ENCODE data around the gene PAX2. TPM values are rescaled to one million over a fixed set of nuclear protein-coding genes. Genes with fewer than 3 reads are reported as not detected.

PAX2 gene
- total RNA-seq, 1 experiment from 2014 or later = 0.09 TPM

- ATAC-seq (no peak), DNase-seq (ENCODE audit: low spot score) (no peak)
- ChIA-PET POLR2A (no interaction called here), CTCF (interaction anchor here (0.6 kb wide), 1 partner anchor 71 kb away, joined by 4 read pairs; no protein-coding TSS in a partner anchor)
- Mint-ChIP-seq H3K27me3 (ENCODE audit: low read depth) (peaks cover 22% of the 10 kb centered on the region), H3K36me3 (no peaks in the 10 kb centered on the region), H3K4me3 (no peak overlapping the region), H3K27ac (no peak overlapping the region), H3K4me1 (peaks cover 24% of the 10 kb centered on the region), H3K9me3 (no peaks in the 10 kb centered on the region; the same call in 1 of the 2 replicates)
- no peak for TF ChIP-seq RORB (CRISPR knock-in tag; IDR thresholded peaks at IDR 0.05)
- no peak for TF ChIP-seq ZNF396 (CRISPR knock-in tag; IDR thresholded peaks at IDR 0.05; ENCODE audit: borderline replicate concordance)
- TF ChIP-seq FOXK1 (CRISPR knock-in tag; IDR thresholded peaks at IDR 0.05) = no peak
- TF ChIP-seq ZNF425 (CRISPR knock-in tag; conservative IDR thresholded peaks at IDR 0.05) = no peak
- TF ChIP-seq EMX1 (CRISPR knock-in tag; IDR thresholded peaks at IDR 0.05) = no peak
- TF ChIP-seq ERG (CRISPR knock-in tag; IDR thresholded peaks at IDR 0.05) = no peak
- no peak for TF ChIP-seq OVOL2 (CRISPR knock-in tag; IDR thresholded peaks at IDR 0.05; ENCODE audit: borderline replicate concordance)
- no peak for TF ChIP-seq ZNF532 (CRISPR knock-in tag; IDR thresholded peaks at IDR 0.05; ENCODE audit: borderline replicate concordance)
- no peak for TF ChIP-seq CDX4 (CRISPR knock-in tag; IDR thresholded peaks at IDR 0.05; ENCODE audit: borderline replicate concordance)
- TF ChIP-seq SP1 (CRISPR knock-in tag; conservative IDR thresholded peaks at IDR 0.05) = no peak
- TF ChIP-seq E2F1 (CRISPR knock-in tag; IDR thresholded peaks at IDR 0.05) = no peak
- TF ChIP-seq NR1H2 (CRISPR knock-in tag; IDR thresholded peaks at IDR 0.05) = no peak
- TF ChIP-seq ELF4 (CRISPR knock-in tag; IDR thresholded peaks at IDR 0.05; ENCODE audit: low read depth) = no peak
- TF ChIP-seq GABPB1 (CRISPR knock-in tag; IDR thresholded peaks at IDR 0.05) = no peak
Observed at GRCh38 chr10:100784126-100784525, 38.7 kb downstream of the PAX2 start.

GRCh38 chr10:100786591-100786990 is 41.2 kb downstream of the PAX2 start:
- Mint-ChIP-seq H3K27ac (no peak overlapping the region), H3K4me3 (no peak overlapping the region), H3K27me3 (ENCODE audit: low read depth) (peaks cover 11% of the 10 kb centered on the region; the same call in 1 of the 2 replicates)
- TF ChIP-seq ZNF425 (CRISPR knock-in tag; conservative IDR thresholded peaks at IDR 0.05) (no peak), NR1H2 (CRISPR knock-in tag; IDR thresholded peaks at IDR 0.05) (no peak), NR3C1 (CRISPR knock-in tag; conservative IDR thresholded peaks at IDR 0.05; ENCODE audit: low read depth) (no peak), ZNF671 (CRISPR knock-in tag; IDR thresholded peaks at IDR 0.05) (no peak), USF2 (CRISPR knock-in tag; IDR thresholded peaks at IDR 0.05) (no peak), GABPB1 (CRISPR knock-in tag; IDR thresholded peaks at IDR 0.05) (no peak), ATF6 (CRISPR knock-in tag; IDR thresholded peaks at IDR 0.05) (no peak), ZNF219 (CRISPR knock-in tag; IDR thresholded peaks at IDR 0.05; ENCODE audit: borderline replicate concordance) (no peak), IRF2 (CRISPR knock-in tag; IDR thresholded peaks at IDR 0.05; ENCODE audit: borderline replicate concordance, low read depth) (no peak)

More at GRCh38 chr10:100786591-100786990, 41.2 kb downstream of the PAX2 start:
- DNase-seq (ENCODE audit: low spot score) (no peak), ATAC-seq (no peak)
- no peaks in the 10 kb centered on the region for H3K36me3 Mint-ChIP-seq
- CTCF ChIA-PET = interaction anchor here (1.2 to 2.9 kb wide), 2 partner anchors 31 to 92 kb away, joined by 3 to 11 read pairs; no protein-coding TSS in a partner anchor
- peaks cover 26% of the 10 kb centered on the region for H3K4me1 Mint-ChIP-seq
- H3K9me3 Mint-ChIP-seq = no peaks in the 10 kb centered on the region
- POLR2A ChIA-PET = no interaction called here

Data from WTC11 (cell line).